IPS-18a (cell line): ENCODE data around the gene TBC1D2.

Experiments
- H3K27ac ChIP-seq: one replicate; pipeline ENCODE4 v1.5.1; 2013; ENCODE audit warnings: low read length
- H3K27me3 ChIP-seq: one replicate; pipeline ENCODE4 v1.6.1; 2013; ENCODE audit warnings: mild to moderate bottlenecking, low read length; ENCODE audit not compliant: control insufficient read depth, insufficient read depth
- H3K36me3 ChIP-seq: one replicate; pipeline ENCODE4 v1.6.1; 2013; ENCODE audit warnings: low read depth, low read length; ENCODE audit not compliant: control insufficient read depth
- H3K4me1 ChIP-seq: one replicate; pipeline ENCODE4 v1.6.1; 2013; ENCODE audit warnings: low read depth, low read length; ENCODE audit not compliant: control insufficient read depth
- H3K4me3 ChIP-seq: one replicate; pipeline ENCODE4 v1.5.1; 2013; ENCODE audit warnings: low read length
- H3K9ac ChIP-seq: one replicate; pipeline ENCODE4 v1.6.1; 2013; ENCODE audit warnings: mild to moderate bottlenecking, low read length, moderate library complexity
- H3K9me3 ChIP-seq: one replicate; pipeline ENCODE4 v1.6.1; 2013; ENCODE audit warnings: low read depth, low read length; ENCODE audit not compliant: control insufficient read depth

The TBC1D2 gene

GRCh38 chr9:98225015-98225442, 30.4 kb downstream of the TBC1D2 start:
- no peaks in the 10 kb centered on the region for H3K27me3 ChIP-seq
- H3K9me3 ChIP-seq: no peaks in the 10 kb centered on the region
- no peaks in the 10 kb centered on the region for H3K36me3 ChIP-seq
- H3K4me3 ChIP-seq: no peak overlapping the region
- peaks cover 8% of the 10 kb centered on the region for H3K4me1 ChIP-seq
- no peak overlapping the region for H3K27ac ChIP-seq
- H3K9ac ChIP-seq: no peak overlapping the region

DNA sequence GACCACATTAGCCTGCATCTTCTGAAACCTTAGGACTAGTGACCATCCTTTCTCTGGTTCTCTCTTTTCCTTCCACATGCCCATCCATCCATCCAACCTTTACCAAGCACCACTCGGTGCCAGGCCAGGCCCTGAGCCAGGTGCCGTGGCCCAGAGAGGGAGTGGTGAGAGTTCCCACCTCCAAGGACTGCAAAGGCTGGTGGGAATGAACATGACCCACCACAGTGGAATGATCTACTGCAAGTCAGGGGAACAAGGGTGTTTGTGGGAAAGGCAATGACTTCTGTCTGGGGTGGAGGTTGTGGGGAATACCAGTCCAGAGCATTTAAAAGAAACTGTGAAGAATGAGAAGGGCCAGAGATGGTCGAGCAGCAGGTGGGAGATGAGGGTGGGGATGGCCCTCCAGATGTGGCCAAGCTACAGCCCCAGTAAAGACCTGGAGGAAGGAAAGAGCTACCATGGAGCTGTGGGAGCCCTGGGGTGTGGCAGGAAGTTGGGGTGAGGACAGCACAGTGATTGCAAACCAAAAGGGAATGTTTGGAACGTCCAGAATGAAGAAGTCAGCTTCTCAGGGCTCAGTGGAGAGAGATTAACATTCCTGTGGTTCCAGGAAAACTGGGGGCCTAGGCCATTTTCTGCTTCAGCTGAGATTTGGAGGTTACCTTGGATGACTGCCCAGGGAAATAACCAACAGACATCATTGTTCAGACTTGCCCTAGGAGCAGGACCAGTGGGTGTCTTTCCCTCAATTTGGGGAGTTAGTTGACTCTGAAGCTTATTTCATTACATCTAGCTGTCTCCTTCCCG, 32.4 kb downstream of the TBC1D2 start:
- Histone ChIP-seq H3K9ac (no peak overlapping the region), H3K4me3 (no peak overlapping the region), H3K27me3 (no peaks in the 10 kb centered on the region), H3K27ac (no peak overlapping the region), H3K4me1 (peaks cover 21% of the 10 kb centered on the region), H3K36me3 (no peaks in the 10 kb centered on the region), H3K9me3 (no peaks in the 10 kb centered on the region)

- no peak overlapping the region for H3K27ac ChIP-seq
- H3K4me1 ChIP-seq: peaks cover 21% of the 10 kb centered on the region
- H3K9ac ChIP-seq: no peak overlapping the region
- H3K36me3 ChIP-seq: no peaks in the 10 kb centered on the region
- H3K27me3 ChIP-seq: no peaks in the 10 kb centered on the region
- no peak overlapping the region for H3K4me3 ChIP-seq
- no peaks in the 10 kb centered on the region for H3K9me3 ChIP-seq
Observed at GRCh38 chr9:98220911-98221310, 34.5 kb downstream of the TBC1D2 start.

GRCh38 chr9:98219794-98220370, 35.6 kb downstream of the TBC1D2 start:
- no peaks in the 10 kb centered on the region for H3K9me3 ChIP-seq
- no peak overlapping the region for H3K4me3 ChIP-seq
- no peak overlapping the region for H3K9ac ChIP-seq
- peak overlapping the region; percentile 61 for H3K27ac ChIP-seq
- no peaks in the 10 kb centered on the region for H3K36me3 ChIP-seq
- H3K4me1 ChIP-seq: peaks cover 21% of the 10 kb centered on the region
- H3K27me3 ChIP-seq: no peaks in the 10 kb centered on the region

DNA sequence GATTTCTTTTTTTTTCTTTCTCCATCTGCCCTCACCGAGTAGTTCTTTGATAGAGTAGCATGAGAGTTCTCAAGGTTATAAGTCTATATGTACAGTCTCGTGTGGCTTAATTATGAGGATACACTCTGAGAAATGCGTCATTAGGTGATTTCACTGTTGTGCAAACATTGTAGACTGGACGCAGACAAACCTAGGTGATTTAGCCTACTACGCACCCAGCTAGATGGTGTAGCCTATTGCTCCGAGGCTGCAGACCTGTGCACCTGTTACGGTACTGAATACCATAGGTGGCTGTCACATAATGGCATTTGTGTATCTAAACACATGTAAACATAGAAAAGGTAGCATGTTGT, 36.1 kb downstream of the TBC1D2 start:
- H3K27ac ChIP-seq: peak overlapping the region; percentile 61
- no peaks in the 10 kb centered on the region for H3K27me3 ChIP-seq
- peak overlapping the region; percentile 40 for H3K9ac ChIP-seq
- no peaks in the 10 kb centered on the region for H3K9me3 ChIP-seq
- peaks cover 21% of the 10 kb centered on the region for H3K4me1 ChIP-seq
- no peaks in the 10 kb centered on the region for H3K36me3 ChIP-seq
- peak overlapping the region; percentile 11 for H3K4me3 ChIP-seq

DNA sequence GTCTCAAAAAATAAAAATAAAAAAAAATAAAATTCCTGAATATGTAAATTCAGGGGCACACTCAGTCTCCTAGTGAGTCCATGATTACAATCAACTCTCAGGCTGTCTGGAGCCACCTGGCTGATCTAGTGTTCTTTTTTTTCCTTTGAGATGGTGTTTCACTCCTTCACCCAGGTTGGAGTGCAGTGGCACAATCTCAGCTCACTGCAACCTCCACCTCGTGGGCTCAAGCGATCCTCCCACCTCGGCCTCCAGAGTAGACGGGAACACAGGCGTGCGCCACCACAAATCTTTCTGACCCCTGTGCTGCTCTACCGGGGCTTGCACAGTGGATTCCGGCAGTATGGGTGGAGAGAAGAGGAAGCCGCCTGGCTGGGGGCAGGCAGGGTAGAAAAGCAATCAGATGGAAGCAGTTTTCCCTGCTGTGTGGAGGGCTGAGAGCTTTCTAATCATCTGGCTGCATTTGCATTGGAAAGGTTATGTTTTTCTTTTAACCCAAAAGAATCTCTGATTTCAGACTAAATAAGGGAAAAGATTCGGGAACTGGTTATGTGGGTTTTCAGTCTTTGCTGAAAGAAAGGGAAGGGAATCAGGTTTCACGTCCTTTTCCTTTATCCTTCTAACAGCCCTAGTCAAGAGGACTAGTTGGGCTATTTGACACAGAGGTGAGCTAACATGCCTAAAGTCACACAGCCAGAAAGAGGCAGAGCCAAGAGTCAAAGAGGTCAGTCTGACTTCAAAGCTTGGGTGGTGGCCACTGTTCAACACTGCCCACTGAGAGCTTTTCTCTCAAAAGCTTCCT, 36.7 kb downstream of the TBC1D2 start:
- H3K4me1 ChIP-seq: peaks cover 21% of the 10 kb centered on the region
- H3K36me3 ChIP-seq: no peaks in the 10 kb centered on the region
- no peaks in the 10 kb centered on the region for H3K9me3 ChIP-seq
- no peaks in the 10 kb centered on the region for H3K27me3 ChIP-seq
- peak overlapping the region; percentile 40 for H3K9ac ChIP-seq
- peak overlapping the region; percentile 61 for H3K27ac ChIP-seq
- H3K4me3 ChIP-seq: peak overlapping the region; percentile 11

- Histone ChIP-seq H3K9ac (no peak overlapping the region), H3K4me3 (no peak overlapping the region), H3K27ac (no peak overlapping the region), H3K36me3 (no peaks in the 10 kb centered on the region), H3K9me3 (no peaks in the 10 kb centered on the region), H3K4me1 (peaks cover 21% of the 10 kb centered on the region), H3K27me3 (no peaks in the 10 kb centered on the region)
Observed at GRCh38 chr9:98217255-98217654, 38.2 kb downstream of the TBC1D2 start.

DNA sequence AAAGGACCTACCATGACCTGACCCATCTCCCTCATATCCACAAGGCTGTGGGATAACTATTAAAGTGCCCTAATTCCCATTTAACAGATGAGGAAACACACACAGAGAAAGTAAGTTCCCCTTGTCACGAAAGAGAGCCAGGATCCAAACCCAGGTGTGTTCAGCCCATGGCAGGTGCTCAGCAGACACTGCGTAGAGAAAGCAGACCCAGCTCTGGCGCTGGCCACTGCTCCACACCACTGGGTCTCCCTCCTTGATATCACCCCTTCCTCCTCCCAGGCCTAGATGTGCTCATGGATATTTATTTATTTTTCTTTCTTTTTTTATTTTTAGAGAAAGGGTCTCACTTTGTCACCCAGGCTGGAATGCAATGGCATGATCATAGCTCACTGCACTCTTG, 39.1 kb downstream of the TBC1D2 start:
- Histone ChIP-seq H3K4me1 (peaks cover 21% of the 10 kb centered on the region), H3K27me3 (no peaks in the 10 kb centered on the region), H3K4me3 (no peak overlapping the region), H3K9me3 (no peaks in the 10 kb centered on the region), H3K27ac (no peak overlapping the region), H3K9ac (no peak overlapping the region), H3K36me3 (no peaks in the 10 kb centered on the region)

GRCh38 chr9:98215821-98216220, 39.6 kb downstream of the TBC1D2 start:
- Histone ChIP-seq H3K27me3 (no peaks in the 10 kb centered on the region), H3K4me1 (peaks cover 17% of the 10 kb centered on the region), H3K9ac (no peak overlapping the region), H3K9me3 (no peaks in the 10 kb centered on the region), H3K27ac (no peak overlapping the region), H3K36me3 (no peaks in the 10 kb centered on the region), H3K4me3 (no peak overlapping the region)

- no peaks in the 10 kb centered on the region for H3K9me3 ChIP-seq
- no peaks in the 10 kb centered on the region for H3K36me3 ChIP-seq
- no peak overlapping the region for H3K27ac ChIP-seq
- peaks cover 16% of the 10 kb centered on the region for H3K4me1 ChIP-seq
- no peak overlapping the region for H3K4me3 ChIP-seq
- no peaks in the 10 kb centered on the region for H3K27me3 ChIP-seq
- H3K9ac ChIP-seq: no peak overlapping the region
Observed at GRCh38 chr9:98215271-98215670, 40.2 kb downstream of the TBC1D2 start.

GRCh38 chr9:98214811-98215210, 40.6 kb downstream of the TBC1D2 start:
- H3K9ac ChIP-seq: no peak overlapping the region
- no peak overlapping the region for H3K27ac ChIP-seq
- H3K9me3 ChIP-seq: no peaks in the 10 kb centered on the region
- no peaks in the 10 kb centered on the region for H3K36me3 ChIP-seq
- peaks cover 12% of the 10 kb centered on the region for H3K4me1 ChIP-seq
- H3K4me3 ChIP-seq: no peak overlapping the region
- H3K27me3 ChIP-seq: no peaks in the 10 kb centered on the region
